Measurements from ENCODE around the gene STK16.
A peak's percentile ranks its signal among the peaks of the same experiment; 100 is the strongest.

Gene STK16

GRCh38 chr2:219228041-219228910 lies 17.0 kb upstream of the STK16 start:
- Histone ChIP-seq H3K27ac (ENCODE audit: low read depth, low read length) (no peak overlapping the region), H3K36me3 (ENCODE audit: insufficient read depth, low read length) (peaks cover 51% of the 10 kb centered on the region), H3K9ac (ENCODE audit: low read depth, low read length) (peak overlapping the region; percentile 69), H3K4me3 (ENCODE audit: low read length) (peak overlapping the region; percentile 84), H3K4me1 (ENCODE audit: insufficient read depth, low read length) (0 out of 2 replicates have a peak, but pooled peaks cover 5% of the 10 kb centered on the region), H3K27me3 (ENCODE audit: insufficient read depth, low read length) (no peaks in the 10 kb centered on the region), H3K9me3 (ENCODE audit: insufficient read depth, low read depth, low read length) (no peaks in the 10 kb centered on the region)
- 78% methylated on average over 6 of the region's 7 CpGs for WGBS

GRCh38 chr2:219228911-219229304 lies 16.4 kb upstream of the STK16 start:
- Histone ChIP-seq H3K4me1 (ENCODE audit: insufficient read depth, low read length) (0 out of 2 replicates have a peak, but pooled peaks cover 5% of the 10 kb centered on the region), H3K9me3 (ENCODE audit: insufficient read depth, low read depth, low read length) (no peaks in the 10 kb centered on the region), H3K36me3 (ENCODE audit: insufficient read depth, low read length) (peaks cover 51% of the 10 kb centered on the region), H3K27ac (ENCODE audit: low read depth, low read length) (peak overlapping the region; percentile 89), H3K4me3 (ENCODE audit: low read length) (peak overlapping the region; percentile 84), H3K27me3 (ENCODE audit: insufficient read depth, low read length) (no peaks in the 10 kb centered on the region), H3K9ac (ENCODE audit: low read depth, low read length) (peak overlapping the region; percentile 69)
- WGBS: 9% methylated on average over 19 of the region's 19 CpGs

- Histone ChIP-seq H3K36me3 (ENCODE audit: insufficient read depth, low read length) (peaks cover 51% of the 10 kb centered on the region), H3K4me1 (ENCODE audit: insufficient read depth, low read length) (0 out of 2 replicates have a peak, but pooled peaks cover 5% of the 10 kb centered on the region), H3K9ac (ENCODE audit: low read depth, low read length) (peak within 1 kb of the TSS; percentile 82), H3K9me3 (ENCODE audit: insufficient read depth, low read depth, low read length) (no peaks in the 10 kb centered on the region), H3K27ac (ENCODE audit: low read depth, low read length) (peak within 1 kb of the TSS; percentile 89), H3K27me3 (ENCODE audit: insufficient read depth, low read length) (no peaks in the 10 kb centered on the region), H3K4me3 (ENCODE audit: low read length) (peak within 1 kb of the TSS; percentile 84)
- under 1% methylated on average over 80 of the region's 80 CpGs for WGBS
These were observed 15.8 kb upstream of the STK16 start, which contains the start of the genes ANKZF1 and ATG9A for GRCh38 chr2:219229305-219230058. ANKZF1 (plus strand) TSS chr2:219229806; CDS start chr2:219230258, 452 bp downstream. ATG9A (minus strand) TSS chr2:219229636; CDS start chr2:219228024, 1,612 bp downstream.

- Histone ChIP-seq H3K27ac (ENCODE audit: low read depth, low read length) (peak overlapping the region; percentile 85; the same call in 1 of the 2 replicates), H3K36me3 (ENCODE audit: insufficient read depth, low read length) (peaks cover 51% of the 10 kb centered on the region)
- 2% methylated on average over 24 of the region's 24 CpGs for WGBS
These were observed 15.2 kb upstream of the STK16 start for GRCh38 chr2:219230059-219230540.

GRCh38 chr2:219234331-219234730 lies 10.9 kb upstream of the STK16 start:
- no peak overlapping the region for H3K27ac ChIP-seq (ENCODE audit: low read depth, low read length)
- no peaks in the 10 kb centered on the region for H3K4me1 ChIP-seq (ENCODE audit: insufficient read depth, low read length)
- 95% methylated on average over 3 of the region's 3 CpGs for WGBS
- no peak overlapping the region for H3K4me3 ChIP-seq (ENCODE audit: low read length)
- H3K27me3 ChIP-seq (ENCODE audit: insufficient read depth, low read length): no peaks in the 10 kb centered on the region
- peaks cover 73% of the 10 kb centered on the region for H3K36me3 ChIP-seq (ENCODE audit: insufficient read depth, low read length)
- H3K9ac ChIP-seq (ENCODE audit: low read depth, low read length): no peak overlapping the region
- no peaks in the 10 kb centered on the region for H3K9me3 ChIP-seq (ENCODE audit: insufficient read depth, low read depth, low read length)

More at GRCh38 chr2:219230059-219230540, 15.2 kb upstream of the STK16 start:
- H3K27me3 ChIP-seq (ENCODE audit: insufficient read depth, low read length): no peaks in the 10 kb centered on the region
- H3K4me1 ChIP-seq (ENCODE audit: insufficient read depth, low read length): 0 out of 2 replicates have a peak, but pooled peaks cover 5% of the 10 kb centered on the region
- peak overlapping the region; percentile 82 for H3K9ac ChIP-seq (ENCODE audit: low read depth, low read length)
- peak overlapping the region; percentile 84 for H3K4me3 ChIP-seq (ENCODE audit: low read length)
- no peaks in the 10 kb centered on the region for H3K9me3 ChIP-seq (ENCODE audit: insufficient read depth, low read depth, low read length)

- Histone ChIP-seq H3K36me3 (ENCODE audit: insufficient read depth, low read length) (peaks cover 14% of the 10 kb centered on the region), H3K4me1 (ENCODE audit: insufficient read depth, low read length) (peaks cover 5% of the 10 kb centered on the region; the same call in 1 of the 2 replicates), H3K27ac (ENCODE audit: low read depth, low read length) (no peak overlapping the region), H3K9me3 (ENCODE audit: insufficient read depth, low read depth, low read length) (no peaks in the 10 kb centered on the region), H3K27me3 (ENCODE audit: insufficient read depth, low read length) (no peaks in the 10 kb centered on the region), H3K9ac (ENCODE audit: low read depth, low read length) (no peak overlapping the region), H3K4me3 (ENCODE audit: low read length) (no peak overlapping the region)
- 91% methylated on average over 28 of the region's 28 CpGs for WGBS
These were observed 2.0 kb upstream of the STK16 start for GRCh38 chr2:219243291-219243761.

GRCh38 chr2:219244789-219245147 lies 511 bp upstream of the STK16 start:
- Histone ChIP-seq H3K27me3 (ENCODE audit: insufficient read depth, low read length) (no peaks in the 10 kb centered on the region), H3K4me3 (ENCODE audit: low read length) (peak overlapping the region; percentile 74), H3K4me1 (ENCODE audit: insufficient read depth, low read length) (peaks cover 5% of the 10 kb centered on the region; the same call in 1 of the 2 replicates), H3K27ac (ENCODE audit: low read depth, low read length) (peak overlapping the region; percentile 73; the same call in 1 of the 2 replicates), H3K36me3 (ENCODE audit: insufficient read depth, low read length) (peaks cover 12% of the 10 kb centered on the region; the same call in 1 of the 2 replicates), H3K9me3 (ENCODE audit: insufficient read depth, low read depth, low read length) (no peaks in the 10 kb centered on the region), H3K9ac (ENCODE audit: low read depth, low read length) (peak overlapping the region; percentile 81)
- WGBS: 46% methylated on average over 6 of the region's 6 CpGs

GRCh38 chr2:219245899-219246230 lies 586 bp downstream of the STK16 start:
- Histone ChIP-seq H3K9me3 (ENCODE audit: insufficient read depth, low read depth, low read length) (no peaks in the 10 kb centered on the region), H3K27me3 (ENCODE audit: insufficient read depth, low read length) (no peaks in the 10 kb centered on the region), H3K4me1 (ENCODE audit: insufficient read depth, low read length) (peaks cover 5% of the 10 kb centered on the region; the same call in 1 of the 2 replicates), H3K9ac (ENCODE audit: low read depth, low read length) (peak overlapping the region; percentile 81), H3K27ac (ENCODE audit: low read depth, low read length) (peak overlapping the region; percentile 73), H3K36me3 (ENCODE audit: insufficient read depth, low read length) (peaks cover 21% of the 10 kb centered on the region; the same call in 1 of the 2 replicates), H3K4me3 (ENCODE audit: low read length) (peak overlapping the region; percentile 74)
- WGBS: 34% methylated on average over 10 of the region's 10 CpGs

GRCh38 chr2:219246559-219246958 lies 1.3 kb downstream of the STK16 start:
- Histone ChIP-seq H3K4me1 (ENCODE audit: insufficient read depth, low read length) (peaks cover 5% of the 10 kb centered on the region; the same call in 1 of the 2 replicates), H3K4me3 (ENCODE audit: low read length) (no peak overlapping the region), H3K9ac (ENCODE audit: low read depth, low read length) (no peak overlapping the region), H3K9me3 (ENCODE audit: insufficient read depth, low read depth, low read length) (no peaks in the 10 kb centered on the region), H3K36me3 (ENCODE audit: insufficient read depth, low read length) (peaks cover 21% of the 10 kb centered on the region; the same call in 1 of the 2 replicates), H3K27me3 (ENCODE audit: insufficient read depth, low read length) (peaks cover 5% of the 10 kb centered on the region), H3K27ac (ENCODE audit: low read depth, low read length) (no peak overlapping the region)
- 97% methylated on average over 10 of the region's 10 CpGs for WGBS

GRCh38 chr2:219247678-219248642 lies 2.7 kb downstream of the STK16 start:
- whole genome bisulfite sequencing: 89% methylated on average over 17 of the region's 17 CpGs
- Histone ChIP-seq H3K27ac (ENCODE audit: low read depth, low read length) (no peak overlapping the region), H3K36me3 (ENCODE audit: insufficient read depth, low read length) (peaks cover 21% of the 10 kb centered on the region; the same call in 1 of the 2 replicates), H3K4me3 (ENCODE audit: low read length) (no peak overlapping the region), H3K4me1 (ENCODE audit: insufficient read depth, low read length) (peaks cover 13% of the 10 kb centered on the region; the same call in 1 of the 2 replicates), H3K27me3 (ENCODE audit: insufficient read depth, low read length) (peaks cover 19% of the 10 kb centered on the region), H3K9me3 (ENCODE audit: insufficient read depth, low read depth, low read length) (no peaks in the 10 kb centered on the region), H3K9ac (ENCODE audit: low read depth, low read length) (no peak overlapping the region)

All from HUES64 (cell line).